GM18858 (cell line): ENCODE data around the gene DCAF16.

Source experiments
- ATAC-seq: cut with Tn5 transposase; IDR thresholded peaks from one replicate; pipeline ENCODE4 v1.9.1; 2021; ENCODE audit not compliant: unreplicated experiment

DCAF16 gene

GRCh38 chr4:17785858-17786257 lies 24.7 kb downstream of the DCAF16 start:
- ATAC-seq: no peak

GRCh38 chr4:17781300-17782287 lies 29.0 kb downstream of the DCAF16 start, which contains the start of gene FAM184B:
Gene FAM184B (minus strand): TSS chr4:17781621. CDS start chr4:17781299, 322 bp downstream.
- no peak for ATAC-seq

GRCh38 chr4:17780501-17781299 lies 29.9 kb downstream of the DCAF16 start:
- ATAC-seq: no peak

GRCh38 chr4:17778431-17778830 lies 32.1 kb downstream of the DCAF16 start:
- no peak for ATAC-seq

DNA sequence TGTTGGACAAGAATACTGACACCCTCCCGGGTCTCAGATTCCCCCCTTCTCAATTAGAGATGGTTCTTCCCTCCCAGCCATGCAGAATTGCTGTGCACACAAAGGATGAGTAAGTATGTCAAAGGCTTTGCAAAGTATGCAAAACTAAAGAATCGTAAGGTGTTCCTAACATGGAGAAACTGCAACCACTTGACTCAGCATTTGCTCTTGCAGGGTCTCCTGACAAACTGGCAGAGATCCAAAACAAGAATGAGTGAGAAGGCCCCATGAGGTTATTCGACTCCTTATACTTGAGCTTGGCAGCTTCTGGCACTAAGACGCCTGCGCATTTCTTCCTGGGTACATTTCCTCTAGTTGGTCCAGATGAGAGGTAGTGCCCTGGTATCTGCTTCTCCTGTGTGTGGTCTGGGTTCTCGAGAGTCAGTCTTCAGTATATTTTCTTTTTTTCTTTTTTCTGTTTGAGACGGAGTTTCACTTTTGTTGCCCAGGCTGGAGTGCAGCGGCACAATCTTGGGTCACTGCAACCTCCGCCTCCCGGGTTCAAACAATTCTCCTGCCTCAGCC lies 37.3 kb downstream of the DCAF16 start:
- no peak for ATAC-seq

- ATAC-seq: no peak
Observed at GRCh38 chr4:17771284-17771908, 39.2 kb downstream of the DCAF16 start.

DNA sequence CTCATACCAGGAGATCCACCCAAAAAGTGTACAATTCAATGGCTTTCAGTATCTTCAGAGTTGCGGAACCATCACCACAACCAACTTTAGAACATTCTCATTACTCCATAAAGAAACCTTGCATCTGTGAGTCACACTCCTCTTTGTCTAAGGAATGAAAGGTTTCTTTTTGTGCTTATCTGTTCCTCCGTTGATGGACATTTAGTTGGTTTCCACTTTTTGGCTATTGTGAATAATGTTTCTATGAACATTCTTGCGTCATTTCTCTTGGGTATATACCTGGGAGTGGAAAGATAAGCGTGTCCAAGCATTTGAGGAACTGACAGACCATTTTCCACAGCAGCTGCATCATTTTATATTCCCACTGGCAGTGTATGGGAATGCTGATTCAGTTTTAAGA lies 39.7 kb downstream of the DCAF16 start:
- ATAC-seq: no peak

DNA sequence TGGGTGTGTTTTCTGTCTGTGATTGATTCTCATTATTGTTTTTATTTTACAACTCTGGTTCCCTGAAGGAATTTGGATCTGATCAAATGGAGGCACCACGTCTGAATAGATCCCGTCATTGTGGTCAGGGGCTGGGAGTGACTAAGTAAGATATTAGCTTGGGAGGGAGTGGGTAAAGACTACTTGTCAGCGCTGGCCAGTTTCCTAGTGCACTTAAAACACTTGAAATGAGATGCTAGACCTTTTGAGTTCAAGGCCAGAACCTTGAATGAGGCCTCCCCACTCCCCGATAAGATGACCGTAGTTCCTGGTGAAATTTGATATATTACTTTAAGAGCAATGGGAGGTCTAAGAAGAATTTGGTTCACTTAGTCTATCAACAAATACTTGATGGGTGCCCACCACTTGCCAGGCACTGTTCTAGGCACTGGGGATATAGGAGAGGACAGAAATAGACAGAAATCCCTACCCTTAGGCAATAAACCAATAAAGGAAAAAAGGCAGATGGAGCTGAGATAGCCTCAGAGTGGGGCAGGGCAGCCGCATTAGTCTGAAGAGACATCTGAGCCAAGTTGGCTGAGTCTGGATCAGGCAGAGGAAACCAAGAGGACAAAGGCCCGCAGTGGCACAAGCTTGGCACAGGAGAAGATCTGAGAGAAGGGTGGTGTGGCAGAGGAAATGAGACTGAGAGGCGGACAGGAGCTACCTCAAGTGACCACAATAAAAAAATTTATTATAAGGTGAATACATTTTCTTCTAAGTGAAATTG lies 41.0 kb downstream of the DCAF16 start:
- no peak for ATAC-seq

DNA sequence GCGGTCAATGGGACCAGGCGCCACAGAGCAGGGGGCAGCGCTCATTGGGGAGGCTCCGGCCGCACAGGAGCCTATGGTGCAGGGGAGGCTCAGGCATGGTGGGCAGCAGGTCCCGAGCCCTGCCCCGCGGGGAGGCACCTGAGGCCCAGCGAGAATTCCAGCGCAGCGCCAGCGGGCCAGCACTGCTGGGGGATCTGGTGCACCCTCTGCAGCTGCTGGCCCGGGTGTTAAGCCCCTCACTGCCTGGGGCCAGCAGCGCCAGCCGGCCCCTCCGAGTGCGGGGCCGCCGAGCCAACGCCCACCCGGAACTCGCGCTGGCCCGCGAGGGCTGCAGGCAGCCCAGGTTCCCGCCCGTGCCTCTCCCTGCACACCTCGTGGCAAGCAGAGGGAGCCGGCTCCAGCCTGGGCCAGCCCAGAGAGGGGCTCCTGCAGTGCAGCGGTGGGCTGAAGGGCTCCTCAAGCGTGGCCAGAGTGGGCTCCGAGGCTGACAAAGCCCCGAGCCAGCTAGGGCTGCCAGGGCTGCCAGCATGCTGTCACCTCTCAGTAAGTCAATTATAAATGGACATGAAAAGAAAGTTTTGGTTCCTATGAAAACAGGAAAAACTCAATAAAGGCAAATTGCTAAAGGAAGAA lies 43.6 kb downstream of the DCAF16 start:
- no peak for ATAC-seq

DNA sequence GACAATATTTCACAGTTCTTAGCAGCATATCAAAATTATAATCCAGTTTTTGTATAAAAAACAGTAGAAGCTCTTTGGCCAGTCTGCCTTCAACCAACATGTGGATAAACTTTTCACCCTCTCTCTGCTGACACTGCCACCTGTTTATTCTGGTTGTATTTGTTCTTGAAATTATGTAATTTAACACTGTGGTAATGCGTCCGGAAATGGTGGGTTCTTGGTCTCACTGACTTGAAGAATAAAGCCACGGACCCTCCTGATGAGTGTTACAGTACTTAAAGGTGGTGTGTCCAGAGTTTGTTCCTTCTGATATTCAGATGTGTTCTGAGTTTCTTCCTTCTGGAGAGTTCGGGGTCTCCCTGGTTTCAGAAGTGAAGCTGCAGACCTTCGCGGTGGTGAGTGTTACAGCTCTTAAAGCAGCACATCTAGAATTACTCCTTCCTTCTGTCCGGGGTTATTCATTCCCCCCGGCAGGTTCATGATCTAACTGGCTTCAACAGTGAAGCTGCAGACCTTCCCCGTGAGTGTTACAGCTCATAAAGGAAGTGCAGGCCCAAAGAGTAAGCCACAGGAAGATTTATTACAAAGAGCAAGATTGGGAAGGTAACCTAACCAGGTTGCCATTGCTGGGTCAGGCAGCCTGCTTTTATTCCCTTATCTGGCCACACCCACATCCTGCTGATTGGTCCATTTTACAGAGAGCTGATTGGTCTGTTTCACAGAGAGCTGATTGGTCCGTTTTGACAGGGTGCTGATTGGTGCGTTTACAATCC lies 44.9 kb downstream of the DCAF16 start:
- no peak for ATAC-seq

DNA sequence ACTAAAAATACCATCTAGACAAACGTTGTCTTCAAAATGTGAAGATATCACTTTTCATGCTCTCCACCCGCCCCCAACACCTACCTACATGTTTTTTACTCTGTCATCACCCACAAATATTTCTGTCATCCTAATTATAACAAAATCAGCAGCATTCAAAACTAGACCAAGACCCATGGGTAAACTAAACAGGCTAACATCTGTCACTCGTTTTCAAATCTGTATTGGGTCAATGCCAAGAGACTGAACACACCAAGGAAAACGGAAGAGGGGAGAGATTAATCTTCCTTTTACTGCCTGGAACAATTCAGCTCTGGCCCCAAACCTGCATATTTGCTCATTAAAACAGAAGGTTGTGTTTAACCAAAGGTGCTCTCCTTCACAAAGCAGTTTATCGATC lies 46.6 kb downstream of the DCAF16 start:
- ATAC-seq: no peak

GRCh38 chr4:17763416-17763815 lies 47.1 kb downstream of the DCAF16 start:
- no peak for ATAC-seq

DNA sequence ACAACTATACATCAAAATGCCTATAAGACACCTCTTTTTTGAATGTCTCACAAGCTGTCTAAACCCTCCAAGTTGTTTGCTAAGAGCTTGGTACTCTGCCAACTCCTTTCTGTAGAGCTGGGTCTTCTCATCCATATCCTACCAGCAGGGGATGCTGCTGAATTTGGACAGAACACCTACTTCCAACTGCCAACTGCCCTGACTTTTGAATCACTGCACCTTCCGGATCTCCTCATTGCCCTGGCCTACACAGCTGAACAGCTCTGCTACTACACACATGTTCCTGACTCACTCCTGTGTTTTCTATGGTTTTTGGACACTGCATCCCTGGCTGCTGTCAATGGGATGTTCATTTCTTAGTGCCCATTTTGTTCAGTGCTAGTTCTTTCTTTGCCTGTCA lies 47.8 kb downstream of the DCAF16 start:
- no peak for ATAC-seq

GRCh38 chr4:17761062-17761461 lies 49.5 kb downstream of the DCAF16 start:
- ATAC-seq: no peak

DNA sequence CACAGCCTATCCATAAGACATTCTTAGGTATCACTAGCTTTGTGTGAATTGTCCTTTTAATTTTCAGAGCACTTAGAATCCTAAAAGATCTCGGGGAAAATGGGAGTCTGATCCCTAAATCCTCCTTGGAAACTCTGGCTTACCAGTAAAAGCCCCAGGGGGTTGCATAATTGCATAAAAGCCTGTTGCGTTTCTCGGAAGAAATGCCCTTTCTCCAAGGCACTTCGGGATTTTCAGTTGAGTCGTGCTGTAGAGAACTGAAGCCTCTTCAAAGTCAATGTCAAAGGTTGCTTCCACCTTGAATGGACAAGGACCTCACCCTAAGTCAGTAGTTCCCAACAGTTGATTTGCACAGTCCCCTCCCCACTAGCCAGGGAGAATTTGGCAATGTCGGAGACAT lies 49.9 kb downstream of the DCAF16 start:
- ATAC-seq: no peak

DNA sequence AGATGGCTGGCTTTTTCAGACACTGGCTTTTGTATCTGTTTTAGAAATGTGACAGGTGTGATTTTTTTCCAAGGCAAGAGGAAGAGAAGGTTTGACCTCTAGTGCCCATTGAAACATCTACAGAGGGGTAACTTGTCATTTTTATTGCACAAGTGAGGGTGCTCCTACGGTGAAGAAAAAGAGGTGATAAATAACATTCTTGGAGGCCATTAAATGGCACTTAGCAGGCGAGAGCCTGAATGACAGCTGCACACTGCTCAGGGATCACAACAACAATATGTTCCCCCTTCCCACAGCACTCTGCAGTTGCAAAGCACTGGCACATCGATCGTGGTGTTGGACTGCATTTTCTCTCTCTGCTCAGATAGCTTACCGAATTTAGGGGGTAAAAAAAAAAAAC lies 52.1 kb downstream of the DCAF16 start:
- no peak for ATAC-seq

DNA sequence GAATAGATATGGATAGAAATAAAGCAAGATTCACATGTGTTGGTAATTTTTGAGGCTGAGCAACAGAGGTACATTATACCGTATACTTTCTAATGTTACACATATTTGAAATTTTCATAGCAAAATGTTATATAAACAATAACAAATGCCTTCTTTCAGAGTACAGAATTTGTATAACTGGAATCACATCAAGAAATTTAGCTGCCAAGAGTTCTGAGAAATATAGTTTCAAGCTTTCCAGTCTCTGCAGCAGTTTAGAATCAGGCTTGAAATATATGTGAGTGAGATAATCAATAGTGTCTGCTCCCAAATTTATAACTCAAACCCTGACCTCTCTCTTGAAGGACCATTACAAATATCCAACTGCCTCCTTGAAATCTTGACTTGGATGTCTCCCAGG lies 52.9 kb downstream of the DCAF16 start:
- ATAC-seq: no peak

DNA sequence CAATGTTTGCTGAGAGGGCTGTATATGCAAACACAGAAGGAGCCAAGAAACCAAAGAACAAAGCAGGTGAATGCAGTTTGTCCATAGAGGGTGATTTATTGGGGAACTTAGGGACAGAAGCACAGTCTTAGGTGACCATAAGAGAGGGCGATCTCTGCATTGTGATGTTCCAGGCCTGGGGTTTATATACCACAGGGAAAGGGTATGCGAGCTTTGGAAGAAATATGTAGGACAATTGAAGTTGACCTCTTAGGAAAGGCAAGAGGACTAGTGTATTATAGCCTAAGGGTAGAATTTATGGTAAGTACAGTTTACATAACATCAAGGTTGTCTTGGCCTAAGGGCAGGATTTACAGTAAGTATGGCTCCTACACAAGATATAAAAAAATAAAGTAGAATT lies 56.9 kb downstream of the DCAF16 start:
- no peak for ATAC-seq
